ENCODE data around the gene SFT2D1.

DNA sequence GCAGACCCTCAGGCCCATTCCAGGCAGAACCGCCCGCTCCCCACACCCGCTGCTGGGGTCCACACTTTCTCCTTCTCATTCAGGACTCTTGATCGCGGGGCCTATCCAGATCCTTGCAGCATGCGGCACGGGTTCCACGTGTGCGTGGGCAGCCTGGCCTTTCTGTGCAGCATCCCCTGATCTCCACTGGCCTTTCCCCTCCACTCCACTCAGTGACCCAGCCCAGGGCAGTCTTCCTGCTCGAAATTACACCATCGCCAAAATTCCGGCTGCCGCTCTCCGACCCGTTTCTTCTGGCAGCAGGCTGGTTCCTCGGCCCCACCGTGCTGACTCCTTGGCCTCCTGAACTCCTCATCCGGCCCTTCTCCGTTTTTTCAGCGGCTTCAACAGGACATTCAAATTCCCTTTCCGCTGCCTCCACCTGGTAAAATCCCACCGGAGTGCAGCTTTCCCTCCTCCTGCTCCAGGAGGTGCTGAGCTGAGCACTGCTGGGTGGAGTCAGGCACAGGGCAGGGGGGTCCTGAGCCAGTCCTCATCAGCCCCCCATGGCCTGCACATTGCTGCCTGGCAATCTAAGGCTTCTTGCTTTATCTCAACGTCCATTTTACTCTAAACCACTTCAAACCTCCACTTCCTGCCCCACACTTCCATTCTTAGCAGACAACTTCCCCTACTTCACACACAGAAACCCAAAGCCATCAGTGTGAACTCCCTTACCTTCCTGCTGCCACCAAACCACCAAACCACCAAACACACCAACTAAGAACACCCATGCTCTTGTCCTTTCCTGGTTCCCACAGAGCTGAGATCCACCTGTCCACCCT lies 9.0 kb downstream of the SFT2D1 start:
- TF ChIP-seq, protein P1, sequence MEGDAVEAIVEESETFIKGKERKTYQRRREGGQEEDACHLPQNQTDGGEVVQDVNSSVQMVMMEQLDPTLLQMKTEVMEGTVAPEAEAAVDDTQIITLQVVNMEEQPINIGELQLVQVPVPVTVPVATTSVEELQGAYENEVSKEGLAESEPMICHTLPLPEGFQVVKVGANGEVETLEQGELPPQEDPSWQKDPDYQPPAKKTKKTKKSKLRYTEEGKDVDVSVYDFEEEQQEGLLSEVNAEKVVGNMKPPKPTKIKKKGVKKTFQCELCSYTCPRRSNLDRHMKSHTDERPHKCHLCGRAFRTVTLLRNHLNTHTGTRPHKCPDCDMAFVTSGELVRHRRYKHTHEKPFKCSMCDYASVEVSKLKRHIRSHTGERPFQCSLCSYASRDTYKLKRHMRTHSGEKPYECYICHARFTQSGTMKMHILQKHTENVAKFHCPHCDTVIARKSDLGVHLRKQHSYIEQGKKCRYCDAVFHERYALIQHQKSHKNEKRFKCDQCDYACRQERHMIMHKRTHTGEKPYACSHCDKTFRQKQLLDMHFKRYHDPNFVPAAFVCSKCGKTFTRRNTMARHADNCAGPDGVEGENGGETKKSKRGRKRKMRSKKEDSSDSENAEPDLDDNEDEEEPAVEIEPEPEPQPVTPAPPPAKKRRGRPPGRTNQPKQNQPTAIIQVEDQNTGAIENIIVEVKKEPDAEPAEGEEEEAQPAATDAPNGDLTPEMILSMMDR (IDR thresholded peaks at IDR 0.05), result no peak
- TF ChIP-seq POLR2A (IDR thresholded peaks at IDR 0.05), result no peak

Data from body of pancreas (tissue), 4 donors.